HTR-8/SVneo (cell line): ENCODE results near the gene ZBTB1.
A peak's percentile ranks its signal among the peaks of the same experiment; 100 is the strongest.

Experiments used
- DNase-seq: peaks from one replicate; pipeline ENCODE4 v3.0.0; 2011; ENCODE audit warnings: low spot score, mixed read lengths; ENCODE audit not compliant: insufficient read length
- FAIRE-seq: peaks from 2 replicates; lab custom pipeline; 2011; peaks lifted over from hg19 to GRCh38; lab: Jason Lieb, UNC

ZBTB1 gene

DNA sequence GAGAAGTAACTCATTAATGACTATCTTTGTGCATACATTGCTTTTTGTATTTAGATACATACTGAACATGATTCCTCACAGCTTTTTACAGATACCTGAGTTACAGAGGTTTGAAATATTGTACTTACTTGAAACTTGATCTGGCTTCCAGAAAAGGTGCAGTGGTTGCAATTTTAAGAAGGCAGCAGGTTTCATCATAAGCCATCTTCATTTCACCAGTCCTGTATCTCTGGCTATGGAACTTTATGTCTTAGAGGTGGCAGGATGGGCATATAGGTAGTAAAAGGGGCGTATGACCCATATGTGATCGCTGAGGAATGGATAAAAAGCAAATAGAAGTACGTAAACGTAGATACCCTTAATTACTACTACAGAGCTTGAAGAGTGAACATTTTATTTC is 13.7 kb downstream of the ZBTB1 start:
- FAIRE-seq (peak; percentile 96), DNase-seq (no peak)

GRCh38 chr14:64520699-64521098 is 16.1 kb downstream of the ZBTB1 start:
- peak; percentile 82 for FAIRE-seq
- DNase-seq: no peak

- DNase-seq: no peak
- peak; percentile 99 for FAIRE-seq
Observed at GRCh38 chr14:64522591-64523355, 18.2 kb downstream of the ZBTB1 start.

- no peak for DNase-seq
- no peak for FAIRE-seq
Observed at GRCh38 chr14:64525354-64525753, 20.8 kb downstream of the ZBTB1 start.

DNA sequence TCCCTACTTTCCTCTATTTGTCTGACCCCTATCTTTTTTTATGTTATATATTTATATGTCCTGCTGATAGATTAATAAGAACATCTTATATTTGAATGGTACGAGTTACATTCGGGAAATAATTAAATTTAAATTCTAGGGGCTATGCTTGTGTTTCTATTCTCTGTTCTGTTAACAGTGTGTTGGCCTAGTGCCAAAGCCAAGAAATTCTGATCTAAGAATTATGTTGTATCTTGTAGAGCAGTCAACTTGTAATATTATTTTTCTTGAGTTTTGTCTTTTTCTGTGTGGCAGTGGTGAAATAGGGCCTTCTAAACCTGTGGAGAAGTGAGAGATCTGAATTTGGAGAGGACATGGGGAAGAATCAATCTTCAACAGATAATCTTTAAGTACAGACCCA is 27.0 kb downstream of the ZBTB1 start:
- DNase-seq: no peak
- peak; percentile 64 for FAIRE-seq

DNA sequence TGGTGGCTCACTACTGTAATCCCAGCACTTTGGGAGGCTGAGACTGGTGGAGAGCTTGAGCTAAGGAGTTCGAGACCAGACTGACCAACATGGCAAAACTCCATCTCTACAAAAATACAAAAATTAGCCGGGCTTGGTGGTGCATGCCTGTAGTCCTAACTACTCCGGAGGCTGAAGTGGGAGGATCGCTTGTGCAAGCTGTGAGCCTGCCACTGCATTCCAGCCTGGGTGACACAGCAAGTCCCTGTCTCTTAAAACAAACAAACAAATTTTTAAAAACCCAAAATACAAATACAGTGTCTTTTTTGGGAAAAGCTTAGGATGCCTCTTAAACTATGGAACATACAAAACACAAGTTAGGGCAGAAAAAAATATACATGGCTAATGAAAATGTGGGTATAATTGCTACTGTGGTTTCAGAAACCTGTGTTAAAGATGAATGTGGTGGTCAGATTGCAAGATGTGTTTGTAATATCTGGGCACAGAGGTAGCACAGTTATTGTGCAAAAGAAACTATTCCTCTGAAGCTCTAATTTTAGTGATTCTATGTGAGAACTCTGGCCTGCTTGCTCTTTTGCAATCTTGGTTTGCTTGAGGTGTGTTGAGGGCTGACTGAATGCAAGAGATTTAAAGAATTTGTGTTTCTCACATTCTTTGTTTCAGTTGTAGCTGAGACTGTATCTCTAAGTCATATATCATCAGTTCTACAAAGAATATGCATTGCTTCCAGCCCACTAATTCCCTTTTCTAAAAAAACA is 32.1 kb downstream of the ZBTB1 start:
- peak; percentile 92 for FAIRE-seq
- DNase-seq: no peak

DNA sequence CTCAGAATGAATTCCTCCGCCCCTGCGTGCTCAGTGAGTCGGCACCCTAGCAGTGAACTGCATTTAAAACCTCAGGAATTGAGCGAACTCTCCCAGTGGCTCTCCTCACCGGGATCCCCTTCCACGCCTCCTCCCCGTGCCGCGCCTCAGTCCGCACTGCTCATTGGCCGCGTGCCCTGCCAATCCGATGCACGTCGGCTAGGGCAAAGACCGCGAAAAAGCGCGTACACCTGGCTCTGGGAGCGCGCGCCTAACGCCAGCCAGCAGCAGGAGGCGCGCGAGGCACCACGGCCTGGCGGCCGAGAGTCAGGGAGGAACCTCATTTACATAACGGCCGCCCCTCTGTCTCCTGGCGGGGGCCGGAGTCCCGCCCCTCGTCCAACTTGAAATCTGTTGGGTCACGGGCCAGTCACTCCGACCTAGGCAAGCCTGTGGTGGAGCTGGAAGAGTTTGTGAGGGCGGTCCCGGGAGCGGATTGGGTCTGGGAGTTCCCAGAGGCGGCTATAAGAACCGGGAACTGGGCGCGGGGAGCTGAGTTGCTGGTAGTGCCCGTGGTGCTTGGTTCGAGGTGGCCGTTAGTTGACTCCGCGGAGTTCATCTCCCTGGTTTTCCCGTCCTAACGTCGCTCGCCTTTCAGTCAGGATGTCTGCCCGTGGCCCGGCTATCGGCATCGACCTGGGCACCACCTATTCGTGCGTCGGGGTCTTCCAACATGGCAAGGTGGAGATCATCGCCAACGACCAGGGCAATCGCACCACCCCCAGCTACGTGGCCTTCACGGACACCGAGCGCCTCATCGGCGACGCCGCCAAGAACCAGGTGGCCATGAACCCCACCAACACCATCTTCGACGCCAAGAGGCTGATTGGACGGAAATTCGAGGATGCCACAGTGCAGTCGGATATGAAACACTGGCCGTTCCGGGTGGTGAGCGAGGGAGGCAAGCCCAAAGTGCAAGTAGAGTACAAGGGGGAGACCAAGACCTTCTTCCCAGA is 35.9 kb downstream of the ZBTB1 start, which contains the start of gene HSPA2:
Gene HSPA2 (plus strand): TSS at position 534 of the 995 bp plus-strand sequence. CDS start 109 bp downstream, at position 643.
- FAIRE-seq: peak; percentile 100
- DNase-seq: peak; percentile 100

- no peak for DNase-seq
- FAIRE-seq: no peak
Observed at GRCh38 chr14:64541261-64541971, 36.8 kb downstream of the ZBTB1 start.

DNA sequence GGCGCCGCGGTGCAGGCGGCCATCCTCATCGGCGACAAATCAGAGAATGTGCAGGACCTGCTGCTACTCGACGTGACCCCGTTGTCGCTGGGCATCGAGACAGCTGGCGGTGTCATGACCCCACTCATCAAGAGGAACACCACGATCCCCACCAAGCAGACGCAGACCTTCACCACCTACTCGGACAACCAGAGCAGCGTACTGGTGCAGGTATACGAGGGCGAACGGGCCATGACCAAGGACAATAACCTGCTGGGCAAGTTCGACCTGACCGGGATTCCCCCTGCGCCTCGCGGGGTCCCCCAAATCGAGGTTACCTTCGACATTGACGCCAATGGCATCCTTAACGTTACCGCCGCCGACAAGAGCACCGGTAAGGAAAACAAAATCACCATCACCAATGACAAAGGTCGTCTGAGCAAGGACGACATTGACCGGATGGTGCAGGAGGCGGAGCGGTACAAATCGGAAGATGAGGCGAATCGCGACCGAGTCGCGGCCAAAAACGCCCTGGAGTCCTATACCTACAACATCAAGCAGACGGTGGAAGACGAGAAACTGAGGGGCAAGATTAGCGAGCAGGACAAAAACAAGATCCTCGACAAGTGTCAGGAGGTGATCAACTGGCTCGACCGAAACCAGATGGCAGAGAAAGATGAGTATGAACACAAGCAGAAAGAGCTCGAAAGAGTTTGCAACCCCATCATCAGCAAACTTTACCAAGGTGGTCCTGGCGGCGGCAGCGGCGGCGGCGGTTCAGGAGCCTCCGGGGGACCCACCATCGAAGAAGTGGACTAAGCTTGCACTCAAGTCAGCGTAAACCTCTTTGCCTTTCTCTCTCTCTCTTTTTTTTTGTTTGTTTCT is 37.6 kb downstream of the ZBTB1 start:
- DNase-seq (no peak), FAIRE-seq (no peak)

- DNase-seq (no peak), FAIRE-seq (peak; percentile 72)
Observed at GRCh38 chr14:64542836-64543201, 38.2 kb downstream of the ZBTB1 start.

- no peak for DNase-seq
- FAIRE-seq: peak; percentile 86
Observed at GRCh38 chr14:64544607-64545312, 40.2 kb downstream of the ZBTB1 start.

GRCh38 chr14:64549016-64549415 is 44.4 kb downstream of the ZBTB1 start:
- FAIRE-seq (no peak), DNase-seq (no peak)

DNA sequence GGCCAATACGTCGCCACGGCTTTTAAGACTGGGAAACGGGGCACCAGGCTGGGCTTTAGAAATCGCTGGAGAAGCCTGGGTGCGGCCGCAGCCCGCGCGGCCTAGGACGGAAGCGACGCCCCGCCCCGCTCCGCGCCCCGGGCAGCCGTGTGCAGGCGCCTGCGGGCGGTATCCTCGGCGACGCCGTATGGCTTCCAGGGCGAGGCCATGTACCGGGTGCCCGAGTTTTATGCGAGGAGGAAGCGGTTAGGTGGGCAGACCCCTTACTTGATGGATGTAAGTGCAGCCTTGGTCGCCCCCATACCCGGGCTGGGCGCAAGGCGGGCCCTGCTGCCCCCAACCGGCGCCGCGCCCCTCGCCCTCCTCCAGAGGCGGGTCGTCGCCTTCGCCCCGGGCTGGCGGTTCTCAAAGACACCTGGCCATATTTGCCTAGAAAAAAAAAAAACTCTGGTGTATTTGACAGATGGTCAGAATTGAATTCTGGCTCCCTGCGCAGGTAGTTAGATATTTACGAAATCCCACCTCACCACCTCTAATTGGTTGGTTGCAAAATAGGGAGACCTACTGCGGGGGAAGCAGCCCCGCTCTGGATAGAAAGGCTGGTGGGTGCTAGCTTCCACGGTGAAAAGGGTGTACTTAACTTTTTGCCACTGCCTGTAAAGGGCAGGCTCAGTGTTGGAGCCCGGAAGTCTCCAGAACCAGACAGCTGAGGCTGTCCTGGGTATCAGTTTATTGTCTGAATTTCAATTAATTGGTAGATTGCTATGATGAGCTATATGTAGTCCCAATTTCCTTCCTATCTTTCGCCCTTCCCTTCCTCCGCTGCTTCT is 45.4 kb downstream of the ZBTB1 start, which contains the start of gene PPP1R36:
Gene PPP1R36 (plus strand): TSS at position 171 of the 830 bp plus-strand sequence. CDS start 37 bp downstream, at position 208.
- FAIRE-seq (peak; percentile 82), DNase-seq (no peak)

GRCh38 chr14:64550621-64551333 is 46.2 kb downstream of the ZBTB1 start:
- peak; percentile 76 for FAIRE-seq
- no peak for DNase-seq

- FAIRE-seq: peak; percentile 93
- DNase-seq: no peak
Observed at GRCh38 chr14:64554556-64554955, 50.0 kb downstream of the ZBTB1 start.

- FAIRE-seq (peak; percentile 98), DNase-seq (no peak)
Observed at GRCh38 chr14:64556526-64556925, 52.0 kb downstream of the ZBTB1 start.
